NCI-H446 treated with DMSO at 0.1 percent for 48 hours (cell line): ENCODE measurements around the gene AHNAK.
"Not testable (repeated sequence)": the region's sequence is repeated elsewhere in the genome, so short reads cannot be mapped to it uniquely, and the experiment has no call there.

ENCODE experiments used
- DNase-seq: peaks from one replicate; lab custom pipeline; 2025; lab: John Stamatoyannopoulos, UW

Gene AHNAK, protein sequence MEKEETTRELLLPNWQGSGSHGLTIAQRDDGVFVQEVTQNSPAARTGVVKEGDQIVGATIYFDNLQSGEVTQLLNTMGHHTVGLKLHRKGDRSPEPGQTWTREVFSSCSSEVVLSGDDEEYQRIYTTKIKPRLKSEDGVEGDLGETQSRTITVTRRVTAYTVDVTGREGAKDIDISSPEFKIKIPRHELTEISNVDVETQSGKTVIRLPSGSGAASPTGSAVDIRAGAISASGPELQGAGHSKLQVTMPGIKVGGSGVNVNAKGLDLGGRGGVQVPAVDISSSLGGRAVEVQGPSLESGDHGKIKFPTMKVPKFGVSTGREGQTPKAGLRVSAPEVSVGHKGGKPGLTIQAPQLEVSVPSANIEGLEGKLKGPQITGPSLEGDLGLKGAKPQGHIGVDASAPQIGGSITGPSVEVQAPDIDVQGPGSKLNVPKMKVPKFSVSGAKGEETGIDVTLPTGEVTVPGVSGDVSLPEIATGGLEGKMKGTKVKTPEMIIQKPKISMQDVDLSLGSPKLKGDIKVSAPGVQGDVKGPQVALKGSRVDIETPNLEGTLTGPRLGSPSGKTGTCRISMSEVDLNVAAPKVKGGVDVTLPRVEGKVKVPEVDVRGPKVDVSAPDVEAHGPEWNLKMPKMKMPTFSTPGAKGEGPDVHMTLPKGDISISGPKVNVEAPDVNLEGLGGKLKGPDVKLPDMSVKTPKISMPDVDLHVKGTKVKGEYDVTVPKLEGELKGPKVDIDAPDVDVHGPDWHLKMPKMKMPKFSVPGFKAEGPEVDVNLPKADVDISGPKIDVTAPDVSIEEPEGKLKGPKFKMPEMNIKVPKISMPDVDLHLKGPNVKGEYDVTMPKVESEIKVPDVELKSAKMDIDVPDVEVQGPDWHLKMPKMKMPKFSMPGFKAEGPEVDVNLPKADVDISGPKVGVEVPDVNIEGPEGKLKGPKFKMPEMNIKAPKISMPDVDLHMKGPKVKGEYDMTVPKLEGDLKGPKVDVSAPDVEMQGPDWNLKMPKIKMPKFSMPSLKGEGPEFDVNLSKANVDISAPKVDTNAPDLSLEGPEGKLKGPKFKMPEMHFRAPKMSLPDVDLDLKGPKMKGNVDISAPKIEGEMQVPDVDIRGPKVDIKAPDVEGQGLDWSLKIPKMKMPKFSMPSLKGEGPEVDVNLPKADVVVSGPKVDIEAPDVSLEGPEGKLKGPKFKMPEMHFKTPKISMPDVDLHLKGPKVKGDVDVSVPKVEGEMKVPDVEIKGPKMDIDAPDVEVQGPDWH (N-terminal part only)

DNA sequence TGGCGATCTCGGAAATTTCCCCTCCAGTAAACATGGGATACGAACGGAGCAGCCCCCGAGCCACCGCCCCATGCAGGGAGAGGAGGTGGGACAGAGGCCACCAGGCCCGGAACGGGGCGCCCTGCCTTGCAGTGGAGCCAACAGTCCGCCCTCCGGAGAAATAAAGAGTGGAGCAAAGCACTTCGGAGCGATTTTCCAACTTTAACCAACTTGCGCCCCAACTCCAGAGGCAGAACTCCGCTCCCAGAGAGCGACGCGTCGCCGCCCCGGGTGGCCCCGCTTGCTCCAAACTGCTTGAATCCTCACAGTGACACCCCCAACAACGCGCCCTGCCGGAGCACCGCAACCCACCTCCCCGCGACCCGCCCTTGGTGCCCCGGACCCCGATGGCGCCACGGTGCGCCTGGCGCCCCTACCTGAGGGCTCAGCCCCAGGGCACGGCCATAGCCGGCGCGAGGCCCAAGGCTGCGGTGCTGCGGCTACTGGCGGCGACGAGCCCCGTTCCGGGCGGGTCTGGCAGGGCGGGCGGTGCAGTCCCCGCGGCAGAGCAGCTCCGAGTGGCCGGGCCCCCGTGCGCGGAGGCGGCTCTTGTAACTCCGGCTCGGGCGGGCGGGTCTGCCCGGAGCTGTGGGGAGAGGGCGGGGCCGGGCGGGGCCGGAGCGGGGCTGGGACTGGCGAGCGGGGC is at the start of gene AHNAK:
TSS of gene AHNAK (minus strand) at position 563 of the 685 bp plus-strand sequence. CDS start 10,708 bp downstream, outside the sequence.
- no peak for DNase-seq

DNA sequence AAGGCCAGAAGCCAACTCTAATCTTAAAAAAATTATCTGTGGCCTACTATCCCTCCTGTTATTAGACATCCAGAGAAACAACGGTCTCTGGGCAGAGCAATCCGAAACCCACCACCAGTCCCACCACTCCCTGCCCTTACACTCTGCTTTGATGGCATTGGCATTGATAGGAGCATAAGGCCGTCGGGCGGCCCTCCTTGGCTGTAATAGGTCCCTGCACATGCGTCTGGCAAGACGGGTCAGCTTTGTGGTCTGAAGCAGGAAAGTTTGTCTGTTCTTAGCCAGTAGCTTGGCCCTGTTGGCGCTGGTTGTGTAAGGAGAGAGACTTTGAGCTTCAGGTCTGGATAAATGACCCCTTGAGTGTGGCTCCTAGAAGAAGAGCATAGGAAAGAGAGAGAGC is 48.5 kb upstream of the AHNAK start:
- DNase-seq = no peak

- DNase-seq = no peak
These were observed 46.9 kb upstream of the AHNAK start for GRCh38 chr11:62593434-62594044.

DNA sequence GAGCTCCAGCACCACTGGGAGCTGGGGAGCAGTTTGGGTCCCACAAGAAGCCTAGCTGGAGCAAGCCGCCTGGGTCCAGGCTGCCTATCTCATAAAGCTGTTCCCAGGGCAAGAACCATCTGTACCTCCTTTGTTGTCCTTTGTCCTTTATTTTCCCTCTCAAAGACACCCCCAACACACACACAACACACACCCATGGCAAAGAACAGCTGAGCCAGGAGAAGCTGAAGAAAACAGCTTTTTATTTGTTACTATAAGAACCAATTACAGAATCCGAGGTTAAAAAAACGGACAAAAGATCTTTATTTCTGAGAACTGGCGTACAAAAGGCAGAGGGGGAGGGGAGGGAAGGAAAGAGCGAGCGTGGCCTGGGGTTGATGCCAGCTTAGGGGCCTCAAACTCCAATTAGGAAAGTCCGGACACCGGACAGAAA is 46.4 kb upstream of the AHNAK start:
- no peak for DNase-seq

DNA sequence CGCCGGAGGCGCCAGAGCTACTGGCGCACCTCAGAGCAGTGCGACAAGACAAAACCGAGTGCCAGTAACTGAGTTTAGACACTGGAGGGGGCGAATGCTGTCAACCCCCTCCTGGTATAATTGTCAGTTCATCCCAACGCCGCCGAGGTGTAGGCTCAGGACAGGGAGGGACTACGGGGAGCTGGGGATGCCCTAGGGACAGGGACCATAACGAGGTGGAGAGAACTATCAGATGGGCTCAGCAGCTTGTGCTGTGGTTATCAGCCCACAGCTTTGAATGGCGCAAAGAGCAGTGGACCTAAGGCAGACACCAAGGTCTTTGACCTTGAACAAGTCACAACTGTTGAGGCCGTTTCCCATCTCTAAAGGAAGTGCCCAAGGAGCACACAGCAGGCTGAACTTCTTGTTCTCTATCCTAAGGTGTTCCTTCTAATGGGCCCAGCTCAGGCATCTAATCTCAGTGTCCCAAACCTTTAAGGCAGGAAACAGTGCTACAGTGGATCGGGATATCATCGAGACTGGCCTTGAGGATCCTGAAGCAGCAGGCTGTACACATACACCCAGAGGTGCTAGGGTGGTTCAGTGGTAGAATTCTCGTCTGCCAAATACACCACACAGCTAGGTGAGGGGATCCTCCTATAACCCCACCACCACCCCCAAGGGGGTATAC is 45.7 kb upstream of the AHNAK start:
- DNase-seq = no peak

DNA sequence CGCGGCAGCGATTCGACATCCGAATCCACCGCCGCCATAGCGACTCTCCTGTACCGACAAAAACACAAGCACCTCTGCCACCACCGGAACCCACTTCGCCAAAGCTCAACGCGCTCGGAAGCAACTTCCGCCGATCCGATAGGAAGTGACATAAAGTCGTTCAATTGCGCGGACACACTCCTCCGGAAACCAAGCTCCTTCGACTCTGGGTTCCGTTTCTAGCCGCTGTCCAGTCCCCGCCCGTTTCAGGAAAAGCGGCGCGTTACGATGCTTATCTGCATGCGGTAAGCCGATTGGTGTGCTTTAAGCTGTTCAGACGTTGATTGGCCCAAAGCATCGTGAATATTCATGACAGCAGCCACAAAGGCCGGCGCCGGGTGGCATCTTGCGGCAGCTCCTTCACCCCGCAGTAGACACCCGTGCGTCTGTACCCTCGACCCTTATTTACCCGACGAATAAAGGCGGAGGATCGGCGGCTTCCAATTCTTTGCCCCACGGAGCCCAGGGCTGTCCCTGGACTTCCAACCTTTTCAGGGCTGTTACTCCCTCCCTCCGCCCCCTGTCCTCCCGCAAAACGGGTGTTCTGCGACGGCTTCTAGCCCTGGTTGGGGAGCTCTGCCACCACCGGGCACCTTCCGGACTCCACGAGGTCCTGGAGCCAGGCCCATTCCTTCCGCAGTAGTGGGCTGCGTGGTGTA is 45.0 kb upstream of the AHNAK start, which contains the start of gene TUT1:
TSS of gene TUT1 (minus strand) at position 76 of the 698 bp plus-strand sequence. CDS start at position 38, 38 bp downstream.
- DNase-seq = peak; percentile 99

DNA sequence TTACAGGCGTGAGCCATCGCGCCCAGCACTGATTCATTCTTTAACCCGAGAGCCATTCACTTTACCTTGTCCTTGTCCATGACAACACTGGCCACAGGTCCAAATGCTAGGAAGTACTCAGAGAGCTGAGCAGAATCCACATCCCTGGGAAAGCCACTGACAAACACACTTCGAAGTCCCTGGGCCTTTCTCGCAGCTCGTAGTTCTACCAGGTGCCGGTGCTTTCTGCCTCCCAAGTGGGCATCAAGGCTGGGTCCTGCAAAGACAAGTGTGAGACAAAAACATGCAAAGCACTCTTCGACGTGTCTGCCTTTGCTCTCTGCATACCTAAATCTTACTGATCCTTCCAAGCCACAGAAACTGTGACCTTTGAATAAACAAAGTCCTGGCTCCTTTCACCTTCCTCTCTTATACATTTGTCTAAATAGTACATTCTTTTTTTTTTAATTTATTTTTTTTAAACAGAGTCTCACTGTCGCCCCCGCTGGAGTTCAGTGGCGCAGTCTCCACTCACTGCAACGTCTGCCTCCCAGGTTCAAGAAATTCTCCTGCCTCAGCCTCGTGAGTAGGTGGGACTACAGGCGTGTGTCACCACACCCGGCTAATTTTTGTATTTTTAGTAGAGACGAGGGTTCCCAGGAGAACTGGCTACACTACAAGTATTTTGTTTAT is 42.5 kb upstream of the AHNAK start:
- no peak for DNase-seq

GRCh38 chr11:62585356-62585755 is 38.8 kb upstream of the AHNAK start:
- not testable (repeated sequence) for DNase-seq

- not testable (repeated sequence) for DNase-seq
These were observed 35.1 kb upstream of the AHNAK start for GRCh38 chr11:62581735-62582134.

- DNase-seq = no peak
These were observed 34.5 kb upstream of the AHNAK start for GRCh38 chr11:62580959-62581715.

DNA sequence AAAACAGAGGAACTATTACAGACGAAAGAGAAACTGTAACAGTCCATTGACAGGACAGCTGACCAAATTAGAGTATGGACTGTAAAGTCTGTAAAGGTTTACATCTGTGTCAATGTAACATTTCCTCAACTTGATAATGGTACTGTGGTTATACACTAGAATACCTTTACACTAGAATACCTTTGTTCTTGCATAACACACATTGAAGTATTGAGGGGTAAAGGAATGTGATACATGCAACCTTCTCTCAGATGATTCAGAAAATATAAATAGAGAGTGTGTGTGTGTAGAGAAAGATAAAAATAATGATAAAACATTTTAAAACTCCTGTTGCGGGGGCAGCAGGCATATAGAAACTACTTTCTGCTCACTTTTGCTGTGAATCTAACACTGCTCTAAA is 32.6 kb upstream of the AHNAK start:
- DNase-seq = no peak

DNA sequence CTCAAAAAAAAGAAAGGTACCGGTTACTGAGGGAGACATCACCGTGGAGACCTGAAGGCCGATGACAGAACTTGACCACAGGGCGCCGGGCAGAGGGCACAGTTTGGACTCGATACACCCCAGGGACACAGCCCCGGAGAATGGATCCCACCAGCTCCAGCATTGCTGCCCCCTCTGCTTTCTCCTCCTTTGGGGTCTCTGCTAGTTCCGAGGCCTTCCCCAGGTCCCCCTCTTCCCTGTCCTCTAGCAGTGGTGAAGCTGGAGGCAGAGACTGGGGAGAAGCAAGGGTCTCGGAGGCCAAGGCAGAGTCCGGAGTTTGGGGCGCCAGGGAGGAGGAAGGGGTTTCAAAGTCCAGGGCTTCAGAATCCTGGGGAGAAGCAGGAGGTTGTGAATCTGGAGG is 31.9 kb upstream of the AHNAK start:
- no peak for DNase-seq

DNA sequence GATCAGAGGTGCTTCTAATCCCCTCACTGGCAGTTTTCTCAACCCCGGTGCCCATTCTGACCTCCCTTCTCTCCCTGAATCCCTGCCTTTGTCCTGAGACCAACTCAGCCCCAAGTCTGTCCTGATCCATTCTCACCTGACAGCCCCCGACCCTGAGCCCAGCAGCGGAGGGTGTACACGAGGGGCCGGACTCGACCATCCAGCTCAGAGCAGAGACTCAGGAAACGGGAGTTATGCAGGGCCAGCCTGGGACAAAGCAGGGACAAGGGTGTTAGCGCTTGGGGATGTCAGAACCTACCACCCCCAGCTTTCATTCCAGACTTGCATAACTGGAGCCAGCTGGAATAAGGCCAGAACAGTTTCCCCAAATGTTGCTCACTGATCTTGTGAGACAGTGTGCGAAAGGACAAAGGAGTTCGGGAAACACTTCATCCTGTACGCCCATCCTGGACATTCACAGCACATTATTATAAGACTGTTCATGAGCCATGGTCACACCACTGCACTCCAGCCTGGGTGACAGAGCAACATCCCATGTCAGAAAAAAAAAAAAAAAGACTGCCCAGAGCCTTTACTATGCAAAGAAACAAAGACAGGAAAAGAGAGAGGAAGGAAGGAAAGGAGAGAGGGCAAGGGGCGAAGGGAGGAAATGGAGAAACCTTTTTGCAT is 30.6 kb upstream of the AHNAK start:
- no peak for DNase-seq

- DNase-seq = no peak
These were observed 29.2 kb upstream of the AHNAK start for GRCh38 chr11:62575837-62576236.

- DNase-seq = no peak
These were observed 28.6 kb upstream of the AHNAK start for GRCh38 chr11:62575156-62575555.

- DNase-seq = no peak
These were observed 27.9 kb upstream of the AHNAK start for GRCh38 chr11:62574363-62575071.
